Esophagus (tissue), 2 donors: ENCODE data around the gene PDCD6IP. TPM values are rescaled to one million over a fixed set of nuclear protein-coding genes. Genes with fewer than 3 reads are reported as not detected.

Experiments used
- H3K27ac ChIP-seq, 2 donors: one replicate each; pipeline ENCODE4 v1.5.1; 2013; ENCODE audit warnings: low read depth in 2 of 2, mild to moderate bottlenecking in 2 of 2, inconsistent platforms in 1 of 2, low read length in 1 of 2, moderate library complexity in 1 of 2
- H3K27me3 ChIP-seq, 2 donors: one replicate each; pipeline ENCODE4 v1.6.1; 2013; ENCODE audit warnings: low read length in 2 of 2, control low read depth in 1 of 2, mild to moderate bottlenecking in 1 of 2; ENCODE audit not compliant: insufficient read depth in 2 of 2, control insufficient read depth in 1 of 2
- H3K36me3 ChIP-seq, 2 donors: one replicate each; pipeline ENCODE4 v1.6.1; 2013; ENCODE audit warnings: low read length in 1 of 2; ENCODE audit not compliant: control insufficient read depth in 2 of 2, insufficient read depth in 2 of 2
- H3K4me1 ChIP-seq, 2 donors: one replicate each; pipeline ENCODE4 v1.6.1; 2013; ENCODE audit warnings: low read length in 1 of 2; ENCODE audit not compliant: control insufficient read depth in 2 of 2, insufficient read depth in 2 of 2
- H3K4me3 ChIP-seq, 2 donors: one replicate each; pipeline ENCODE4 v1.5.1; 2013; ENCODE audit warnings: low read length in 2 of 2, mild to moderate bottlenecking in 2 of 2, low read depth in 1 of 2, moderate library complexity in 1 of 2
- H3K9me3 ChIP-seq, 2 donors: one replicate each; pipeline ENCODE4 v1.6.1; 2013; ENCODE audit warnings: mild to moderate bottlenecking in 2 of 2, low read depth in 1 of 2, low read length in 1 of 2, moderate library complexity in 1 of 2; ENCODE audit not compliant: control insufficient read depth in 2 of 2, insufficient read depth in 1 of 2
- WGBS, 2 donors: extraction: QIAGEN DNeasy Blood & Tissue Kit; methylation state at CpG; one replicate each; pipeline ENCODE4 v1.1.7; 2013; 5-methylcytosine and 5-hydroxymethylcytosine counted together
- polyA plus RNA-seq, 2 donors: library from polyadenylated mRNA; stranded (reverse); fragments of 200-250 nt; gene quantifications; one replicate each; pipeline ENCODE4 v1.2.3, GENCODE V29; 2013
- donor health status: healthy with polysubstance abuse.
- donor health status: Bipolar disorder and iron deficiency.

The PDCD6IP gene
- polyA plus RNA-seq, 2 donors, result 54.0 to 88.6 TPM

GRCh38 chr3:33810545-33810944 lies 12.1 kb downstream of the PDCD6IP start:
- H3K4me3 ChIP-seq, result no peak overlapping the region
- WGBS, 2 donors, result 74 to 84% methylated on average over 1 of the region's 1 CpG
- no peaks in the 10 kb centered on the region for H3K27me3 ChIP-seq
- H3K36me3 ChIP-seq, result no peaks in the 10 kb centered on the region
- H3K4me1 ChIP-seq, result peaks cover 4 to 10% of the 10 kb centered on the region in 2 donors
- no peaks in the 10 kb centered on the region for H3K9me3 ChIP-seq
- no peak overlapping the region for H3K27ac ChIP-seq

- Histone ChIP-seq H3K27me3 (no peaks in the 10 kb centered on the region), H3K4me1 (no peaks in the 10 kb centered on the region), H3K36me3 (peaks cover 0 to 3% of the 10 kb centered on the region in 2 donors), H3K4me3 (no peak overlapping the region), H3K9me3 (no peaks in the 10 kb centered on the region), H3K27ac (no peak overlapping the region)
- 91 to 95% methylated on average over 4 of the region's 4 CpGs for WGBS, 2 donors
Measured at GRCh38 chr3:33821989-33822388, 23.6 kb downstream of the PDCD6IP start.

GRCh38 chr3:33823821-33824220 lies 25.4 kb downstream of the PDCD6IP start:
- Histone ChIP-seq H3K27me3 (no peaks in the 10 kb centered on the region), H3K36me3 (peaks cover 0 to 7% of the 10 kb centered on the region in 2 donors), H3K4me1 (no peaks in the 10 kb centered on the region), H3K27ac (no peak overlapping the region), H3K9me3 (no peaks in the 10 kb centered on the region), H3K4me3 (no peak overlapping the region)
- 67 to 94% methylated on average over 1 of the region's 1 CpG for WGBS, 2 donors

GRCh38 chr3:33825111-33825510 lies 26.7 kb downstream of the PDCD6IP start:
- no peak overlapping the region for H3K4me3 ChIP-seq
- H3K27ac ChIP-seq, result no peak overlapping the region
- H3K27me3 ChIP-seq, result no peaks in the 10 kb centered on the region
- H3K9me3 ChIP-seq, result no peaks in the 10 kb centered on the region
- H3K36me3 ChIP-seq, result peaks cover 1 to 7% of the 10 kb centered on the region in 2 donors
- H3K4me1 ChIP-seq, result no peaks in the 10 kb centered on the region
- WGBS, 2 donors, result 94% methylated on average over 5 of the region's 5 CpGs

GRCh38 chr3:33826206-33826605 lies 27.8 kb downstream of the PDCD6IP start:
- no peak overlapping the region for H3K27ac ChIP-seq
- H3K4me3 ChIP-seq, result no peak overlapping the region
- H3K4me1 ChIP-seq, result no peaks in the 10 kb centered on the region
- H3K27me3 ChIP-seq, result no peaks in the 10 kb centered on the region
- WGBS, 2 donors, result 80 to 84% methylated on average over 1 of the region's 1 CpG
- H3K36me3 ChIP-seq, result peaks cover 1 to 7% of the 10 kb centered on the region in 2 donors
- H3K9me3 ChIP-seq, result no peaks in the 10 kb centered on the region

- H3K27ac ChIP-seq, result no peak overlapping the region
- no peaks in the 10 kb centered on the region for H3K27me3 ChIP-seq
- H3K9me3 ChIP-seq, result no peaks in the 10 kb centered on the region
- H3K4me1 ChIP-seq, result no peaks in the 10 kb centered on the region
- H3K36me3 ChIP-seq, result peaks cover 1 to 7% of the 10 kb centered on the region in 2 donors
- no peak overlapping the region for H3K4me3 ChIP-seq
- 98 to 100% methylated on average over 1 of the region's 1 CpG for WGBS, 2 donors
Measured at GRCh38 chr3:33826688-33827087, 28.3 kb downstream of the PDCD6IP start.

GRCh38 chr3:33829720-33830119 lies 31.3 kb downstream of the PDCD6IP start:
- Histone ChIP-seq H3K4me1 (no peaks in the 10 kb centered on the region), H3K9me3 (no peaks in the 10 kb centered on the region), H3K36me3 (peaks cover 4 to 5% of the 10 kb centered on the region in 2 donors), H3K27ac (no peak overlapping the region), H3K4me3 (no peak overlapping the region), H3K27me3 (no peaks in the 10 kb centered on the region)
- 91 to 100% methylated on average over 2 of the region's 2 CpGs for WGBS, 2 donors

GRCh38 chr3:33831053-33831452 lies 32.6 kb downstream of the PDCD6IP start:
- Histone ChIP-seq H3K36me3 (peaks cover 5 to 7% of the 10 kb centered on the region in 2 donors), H3K27me3 (no peaks in the 10 kb centered on the region), H3K27ac (no peak overlapping the region), H3K4me1 (no peaks in the 10 kb centered on the region), H3K4me3 (no peak overlapping the region), H3K9me3 (no peaks in the 10 kb centered on the region)

GRCh38 chr3:33833408-33834095 lies 35.1 kb downstream of the PDCD6IP start:
- Histone ChIP-seq H3K4me1 (no peaks in the 10 kb centered on the region), H3K4me3 (no peak overlapping the region), H3K27me3 (no peaks in the 10 kb centered on the region), H3K9me3 (no peaks in the 10 kb centered on the region), H3K36me3 (peaks cover 2 to 7% of the 10 kb centered on the region in 2 donors), H3K27ac (no peak overlapping the region)
- 92 to 95% methylated on average over 1 of the region's 1 CpG for WGBS, 2 donors

- H3K9me3 ChIP-seq, result no peaks in the 10 kb centered on the region
- WGBS, 2 donors, result 78 to 84% methylated on average over 3 of the region's 3 CpGs
- H3K4me3 ChIP-seq, result no peak overlapping the region
- H3K4me1 ChIP-seq, result no peaks in the 10 kb centered on the region
- H3K36me3 ChIP-seq, result peaks cover 0 to 7% of the 10 kb centered on the region in 2 donors
- H3K27me3 ChIP-seq, result no peaks in the 10 kb centered on the region
- H3K27ac ChIP-seq, result no peak overlapping the region
Measured at GRCh38 chr3:33834096-33834453, 35.6 kb downstream of the PDCD6IP start.
